IMR-90 (cell line): ENCODE measurements around the gene ARMCX1. TPM values are rescaled to one million over a fixed set of nuclear protein-coding genes. Genes with fewer than 3 reads are reported as not detected.

ENCODE experiments used
- ATAC-seq: fragments of 200-7000 bp; cut with Tn5 transposase; 2 replicates; pipeline ENCODE4 v1.9.1; 2020; ENCODE audit warnings: low read depth, mild to moderate bottlenecking, moderate library complexity
- Bru-seq: library from RNA; stranded (reverse); fragments of 400-500 nt; gene quantifications from one replicate; lab custom pipeline; 2021; lab: Mats Ljungman, UMichigan
- BruChase-seq, 2 experiments: library from RNA; stranded (reverse); fragments of 400-500 nt; gene quantifications; one replicate each; lab custom pipeline; 2021; lab: Mats Ljungman, UMichigan
- BruUV-seq: library from RNA; stranded (reverse); fragments of 400-500 nt; replicated peaks from 2 replicates; lab custom pipeline; 2021; lab: Mats Ljungman, UMichigan
- CTCF ChIA-PET: fragments of 300-600 bp; formaldehyde crosslinking; extraction: SDS; loops from one replicate; lab custom pipeline; 2021; ENCODE audit warnings: antibody characterized with exemption; lab: Yijun Ruan, JAX
- POLR2A ChIA-PET: fragments of 300-600 bp; sonication (Branson Sonifier 250); formaldehyde crosslinking; loops from one replicate; lab custom pipeline; 2022; ENCODE audit warnings: antibody characterized with exemption; ENCODE audit not compliant: unreplicated experiment; lab: Charles Lee
- DNase-seq: peaks from one replicate; pipeline ENCODE4 v3.0.0; 2013
- H2AFZ ChIP-seq: replicated peaks from 2 replicates; pipeline ENCODE3; 2013; ENCODE audit warnings: low read length, mild to moderate bottlenecking; ENCODE audit not compliant: poor library complexity
- H2AK5ac ChIP-seq: 2 replicates; pipeline ENCODE4 v1.6.1; 2013; ENCODE audit warnings: low read depth, low read length, inconsistent platforms
- H2AK9ac ChIP-seq: replicated peaks from 2 replicates; pipeline ENCODE3; 2013; ENCODE audit warnings: mild to moderate bottlenecking, low read depth, low read length, moderate library complexity; ENCODE audit not compliant: poor library complexity
- H2BK120ac ChIP-seq: 2 replicates; pipeline ENCODE4 v1.6.1; 2013; ENCODE audit warnings: low read depth, low read length, inconsistent platforms
- H2BK15ac ChIP-seq: 3 replicates; pipeline ENCODE4 v1.6.1; 2013; ENCODE audit warnings: low read depth, low read length, inconsistent platforms
- H2BK20ac ChIP-seq: 2 replicates; pipeline ENCODE4 v1.6.1; 2013; ENCODE audit warnings: low read depth, mild to moderate bottlenecking, inconsistent platforms, low read length, moderate library complexity
- H2BK5ac ChIP-seq: 2 replicates; pipeline ENCODE4 v1.6.1; 2013; ENCODE audit warnings: mild to moderate bottlenecking, low read depth, low read length, inconsistent platforms; ENCODE audit not compliant: poor library complexity, severe bottlenecking
- H3K14ac ChIP-seq: replicated peaks from 2 replicates; pipeline ENCODE4 v1.6.1; 2013; ENCODE audit warnings: low read depth, low read length, inconsistent platforms
- H3K18ac ChIP-seq: 2 replicates; pipeline ENCODE4 v1.6.1; 2013; ENCODE audit warnings: low read depth, low read length, control low read depth
- H3K23ac ChIP-seq: 2 replicates; pipeline ENCODE4 v1.6.1; 2013; ENCODE audit warnings: low read depth, low read length, inconsistent platforms
- H3K27ac ChIP-seq: 2 replicates; pipeline ENCODE4 v1.5.1; 2013; ENCODE audit warnings: mild to moderate bottlenecking, control low read depth, low read length; ENCODE audit not compliant: insufficient read depth
- H3K27me3 ChIP-seq: 2 replicates; pipeline ENCODE4 v1.6.1; 2013; ENCODE audit warnings: low read length; ENCODE audit not compliant: control insufficient read depth, insufficient read depth
- H3K36me3 ChIP-seq: 2 replicates; pipeline ENCODE4 v1.6.1; 2013; ENCODE audit warnings: low read length, mixed read lengths; ENCODE audit not compliant: control insufficient read depth, insufficient read depth
- H3K4ac ChIP-seq: 2 replicates; pipeline ENCODE4 v1.6.1; 2013; ENCODE audit warnings: low read depth, low read length, inconsistent platforms
- H3K4me1 ChIP-seq: 2 replicates; pipeline ENCODE4 v1.6.1; 2013; ENCODE audit warnings: low read length, mixed read lengths; ENCODE audit not compliant: control insufficient read depth, insufficient read depth
- H3K4me2 ChIP-seq: 2 replicates; pipeline ENCODE4 v1.6.1; 2013; ENCODE audit warnings: low read depth, mild to moderate bottlenecking, control low read depth, low read length, moderate library complexity
- H3K4me3 ChIP-seq: 2 replicates; pipeline ENCODE4 v1.5.1; 2013; ENCODE audit warnings: low read depth, mild to moderate bottlenecking, control low read depth, low read length, moderate library complexity; ENCODE audit not compliant: insufficient read depth
- H3K56ac ChIP-seq: 2 replicates; pipeline ENCODE4 v1.6.1; 2013; ENCODE audit warnings: low read length, inconsistent platforms; ENCODE audit not compliant: insufficient read depth; ENCODE audit errors: extremely low read depth
- H3K79me1 ChIP-seq, 2 experiments: 2 replicates each; pipeline ENCODE4 v1.6.1; 2013; ENCODE audit warnings: low read length in 2 of 2, inconsistent platforms in 1 of 2, low read depth in 1 of 2
- H3K9ac ChIP-seq: 2 replicates; pipeline ENCODE4 v1.6.1; 2013; ENCODE audit warnings: low read depth, low read length, control low read depth
- H3K9me1 ChIP-seq: 2 replicates; pipeline ENCODE4 v1.6.1; 2013; ENCODE audit warnings: low read length, inconsistent platforms; ENCODE audit not compliant: insufficient read depth
- H3K9me3 ChIP-seq: 2 replicates; pipeline ENCODE4 v1.6.1; 2013; ENCODE audit warnings: low read length; ENCODE audit not compliant: control insufficient read depth, insufficient read depth
- H4K20me1 ChIP-seq: 2 replicates; pipeline ENCODE4 v1.6.1; 2013; ENCODE audit warnings: low read length, inconsistent platforms; ENCODE audit not compliant: insufficient read depth
- H4K5ac ChIP-seq: 2 replicates; pipeline ENCODE4 v1.6.1; 2013; ENCODE audit warnings: mild to moderate bottlenecking, low read depth, low read length, control low read depth
- H4K8ac ChIP-seq, 2 experiments: 2 replicates each; pipeline ENCODE4 v1.6.1; 2013; ENCODE audit warnings: low read depth in 2 of 2, low read length in 2 of 2, control low read depth in 1 of 2, inconsistent platforms in 1 of 2
- H4K91ac ChIP-seq: 2 replicates; pipeline ENCODE4 v1.6.1; 2013; ENCODE audit warnings: low read depth, low read length, inconsistent platforms; ENCODE audit not compliant: insufficient read depth
- BHLHE40 ChIP-seq: fragments of 150-350 bp; IDR thresholded peaks from 2 replicates; pipeline ENCODE4 v1.6.1; 2016; ENCODE audit warnings: mild to moderate bottlenecking, low read depth, low read length
- CEBPB ChIP-seq: IDR thresholded peaks from 2 replicates; pipeline ENCODE4 v1.6.1; 2012; ENCODE audit warnings: low read depth, low read length, improper control_type of control experiment
- CHD1 ChIP-seq: IDR thresholded peaks from 2 replicates; pipeline ENCODE4 v1.6.1; 2012; ENCODE audit warnings: low read depth, low read length, improper control_type of control experiment
- CTCF ChIP-seq: conservative IDR thresholded peaks from 2 replicates; pipeline ENCODE4 v1.5.1; 2012; ENCODE audit warnings: mild to moderate bottlenecking, low read depth, low read length, improper control_type of control experiment
- ELK1 ChIP-seq: fragments of 150-350 bp; IDR thresholded peaks from 2 replicates; pipeline ENCODE4 v1.6.1; 2016; ENCODE audit warnings: low read depth, mild to moderate bottlenecking, low read length, moderate library complexity, borderline replicate concordance
- MAFK ChIP-seq: IDR thresholded peaks from 2 replicates; pipeline ENCODE4 v1.6.1; 2012; ENCODE audit warnings: low read depth, low read length, improper control_type of control experiment
- MAZ ChIP-seq: IDR thresholded peaks from 2 replicates; pipeline ENCODE4 v1.6.1; 2012; ENCODE audit warnings: low read depth, mild to moderate bottlenecking, low read length, improper control_type of control experiment, moderate library complexity, borderline replicate concordance
- NFE2L2 ChIP-seq: fragments of 150-350 bp; IDR thresholded peaks from 2 replicates; pipeline ENCODE4 v1.6.1; 2016; ENCODE audit warnings: low read depth, mild to moderate bottlenecking, low read length
- POLR2A ChIP-seq: IDR thresholded peaks from 2 replicates; pipeline ENCODE4 v1.6.1; 2012; ENCODE audit warnings: mild to moderate bottlenecking, low read depth, low read length
- RAD21 ChIP-seq: IDR thresholded peaks from 2 replicates; pipeline ENCODE4 v1.6.1; 2012; ENCODE audit warnings: low read length, improper control_type of control experiment
- RFX5 ChIP-seq: IDR thresholded peaks from 2 replicates; pipeline ENCODE4 v1.8.0; 2012; ENCODE audit warnings: low read depth, mild to moderate bottlenecking, low read length, moderate library complexity
- SMC3 ChIP-seq: fragments of 150-350 bp; IDR thresholded peaks from 2 replicates; pipeline ENCODE4 v1.6.1; 2016; ENCODE audit warnings: low read depth, mild to moderate bottlenecking, antibody characterized with exemption, low read length, moderate library complexity
- USF2 ChIP-seq: fragments of 150-350 bp; IDR thresholded peaks from 2 replicates; pipeline ENCODE4 v1.6.1; 2017; ENCODE audit warnings: mild to moderate bottlenecking, antibody characterized with exemption, low read length, low read depth
- WGBS, 2 experiments: methylation state at CpG; one replicate each; pipeline versions ENCODE4 v1.1.5 to v1.1.7; 2013; ENCODE audit warnings: missing lambda C conversion rate in 2 of 2; ENCODE audit not compliant: insufficient read length in 1 of 2; ENCODE audit errors: extremely low coverage in 2 of 2; 5-methylcytosine and 5-hydroxymethylcytosine counted together
- dilution Hi-C: fragments of 300-500 bp; cut with HindIII; formaldehyde crosslinking; loops from one replicate; pipeline ENCODE4 v1.14.3; 2018; ENCODE audit warnings: low sequenced_read_pairs; ENCODE audit not compliant: unreplicated experiment
- in situ Hi-C: fragments of 300-500 bp; cut with MboI; formaldehyde crosslinking; loops from 3 replicates; pipeline ENCODE4 v1.14.3; 2019; ENCODE audit warnings: low sequenced_read_pairs, inconsistent platforms, mixed read lengths
- intact Hi-C: fragments of 100-400 bp; cut with micrococcal nuclease; formaldehyde crosslinking; loops from 2 replicates; pipeline ENCODE4 v1.10.0; 2022
- long read RNA-seq: library from polyadenylated mRNA; unstranded; transcript quantifications from one replicate; pipeline ENCODE4 v2.0.0, GENCODE V29; 2021; ENCODE audit not compliant: unreplicated experiment
- polyA plus RNA-seq, 3 experiments: library from polyadenylated mRNA; depleted of rRNA; stranded (reverse); fragments of >200 nt; gene quantifications; 2 replicates each; pipeline ENCODE4 v1.2.3, GENCODE V29; 2012; ENCODE audit warnings: low replicate concordance in 1 of 3
- total RNA-seq: library from RNA; depleted of rRNA; stranded (reverse); fragments of >200 nt; gene quantifications from 2 replicates; pipeline ENCODE4 v1.2.3, GENCODE V29; 2012; rRNA removed

ARMCX1 gene
- 22.9 and 31.1 TPM in 2 replicates for total RNA-seq
- 13.6 and 14.2 TPM in 2 replicates for polyA plus RNA-seq (2012; rRNA removed)
- 7.1 and 9.3 TPM in 2 replicates for polyA plus RNA-seq (2012; cell fraction: cytosol; rRNA removed)
- 4.7 and 17.3 TPM in 2 replicates for polyA plus RNA-seq (2012; cell fraction: nucleus; rRNA removed; ENCODE audit: low replicate concordance)
- percentile 61 among the genes with signal in this experiment for Bru-seq, nascent RNA
- percentile 81 among the genes with signal in this experiment for BruChase-seq, experiment 1, labeled RNA remaining after a 6-hour chase
- percentile 85 among the genes with signal in this experiment for BruChase-seq, experiment 2, labeled RNA remaining after a 2-hour chase
- long read RNA-seq, transcript ARMCX1-201 (4 exons, 2,141 nt): major isoform, 34 of 45 reads
- long read RNA-seq, partial matches to known transcripts: 0 of 45 reads
- long read RNA-seq, other reads (novel, unspliced or antisense): 11 of 45 reads

- H4K5ac ChIP-seq: peak within 1 kb of the TSS; percentile 88
- H3K18ac ChIP-seq: peak within 1 kb of the TSS; percentile 66
- H2BK15ac ChIP-seq: 0 out of 3 replicates have a peak within 1 kb of the TSS, but pooled peaks have one; percentile 52
- intact Hi-C loops (loop anchor here (2.0 kb wide), 1 partner anchor 134 kb away; no protein-coding TSS in a partner anchor), in situ Hi-C loops (no loop called here), dilution Hi-C loops (no loop called here)
- DNase-seq: peak; percentile 74
- H3K36me3 ChIP-seq: peaks cover 10% of the 10 kb centered on the region; the same call in 1 of the 2 replicates
- peak within 1 kb of the TSS; percentile 44 for H2BK5ac ChIP-seq
- H2AFZ ChIP-seq: peak within 1 kb of the TSS; percentile 91
- H3K27ac ChIP-seq: peak within 1 kb of the TSS; percentile 88
- peak within 1 kb of the TSS; percentile 12; the same call in 1 of the 2 replicates for H2BK120ac ChIP-seq
- peak within 1 kb of the TSS; percentile 68 for H4K91ac ChIP-seq
- WGBS, 2 experiments: no CpG with 5 or more reads among the region's 20 CpGs
- no peaks in the 10 kb centered on the region; the same call in 1 of the 2 replicates for H3K9me1 ChIP-seq
- peak within 1 kb of the TSS; percentile 78 to 80 for H4K8ac ChIP-seq
- 0 out of 2 replicates have a peak within 1 kb of the TSS, but pooled peaks have one; percentile 39 for H2AK5ac ChIP-seq
- H3K79me1 ChIP-seq: peaks cover 5 to 11% of the 10 kb centered on the region in 2 experiments
- ChIA-PET CTCF (interaction anchor here (0.5 kb wide), 1 partner anchor 154 kb away, joined by 3 read pairs; no protein-coding TSS in a partner anchor), POLR2A (interaction anchor here (0.6 kb wide), 1 partner anchor 144 kb away, joined by 6 read pairs; no protein-coding TSS in a partner anchor)
- H3K27me3 ChIP-seq: no peaks in the 10 kb centered on the region; the same call in 1 of the 2 replicates
- no peaks in the 10 kb centered on the region for H3K9me3 ChIP-seq
- no TSS peak for BruUV-seq
- peak within 1 kb of the TSS; percentile 94 for H3K4me2 ChIP-seq
- H4K20me1 ChIP-seq: no peaks in the 10 kb centered on the region
- no peak within 1 kb of the TSS for H2BK20ac ChIP-seq
- H3K4ac ChIP-seq: peak within 1 kb of the TSS; percentile 82
- H3K9ac ChIP-seq: peak within 1 kb of the TSS; percentile 85
- no peaks in the 10 kb centered on the region for H3K4me1 ChIP-seq
- peak; percentile 87 for ATAC-seq
- H3K4me3 ChIP-seq: peak within 1 kb of the TSS; percentile 80
- peak within 1 kb of the TSS; percentile 84 for H3K56ac ChIP-seq
- peak within 1 kb of the TSS; percentile 87 for H2AK9ac ChIP-seq
- H3K14ac ChIP-seq: peak within 1 kb of the TSS; percentile 92
- H3K23ac ChIP-seq: peak within 1 kb of the TSS; percentile 35
- TF ChIP-seq POLR2A: peak; percentile 85
- no peak for TF ChIP-seq ELK1
- TF ChIP-seq MAFK: no peak
- TF ChIP-seq NFE2L2: no peak
- TF ChIP-seq USF2: peak; percentile 89
- no peak for TF ChIP-seq RAD21
- TF ChIP-seq RFX5: no peak
- TF ChIP-seq BHLHE40: peak; percentile 96
- TF ChIP-seq CTCF: no peak
- TF ChIP-seq SMC3: no peak
- TF ChIP-seq MAZ: no peak
- TF ChIP-seq CEBPB: no peak
- no peak for TF ChIP-seq CHD1
Observed at GRCh38 chrX:101550362-101550750, at the start of gene ARMCX1. TSS of gene ARMCX1 (plus strand) at chrX:101550547. CDS start at chrX:101552931, 2,384 bp downstream.
